GM19035 (cell line): Measurements from ENCODE around the gene ACP5.
A peak's percentile ranks its signal among the peaks of the same experiment; 100 is the strongest.

Source experiments
- ATAC-seq: cut with Tn5 transposase; IDR thresholded peaks from one replicate; pipeline ENCODE4 v1.9.1; 2021; ENCODE audit not compliant: unreplicated experiment

Gene ACP5

GRCh38 chr19:11549386-11549953, 28.0 kb downstream of the ACP5 start:
- ATAC-seq = no peak

GRCh38 chr19:11547929-11548700, 29.3 kb downstream of the ACP5 start:
- no peak for ATAC-seq

GRCh38 chr19:11541238-11541637, 36.2 kb downstream of the ACP5 start:
- ATAC-seq = no peak

GRCh38 chr19:11540645-11541044, 36.8 kb downstream of the ACP5 start:
- no peak for ATAC-seq

GRCh38 chr19:11539495-11540365, 37.7 kb downstream of the ACP5 start:
- no peak for ATAC-seq

- no peak for ATAC-seq
Observed at GRCh38 chr19:11538232-11539036, 39.0 kb downstream of the ACP5 start, which contains the start of gene CNN1. TSS of gene CNN1 (plus strand) at chr19:11538851. CDS start at chr19:11538928, 77 bp downstream.

- ATAC-seq = peak; percentile 74
Observed at GRCh38 chr19:11535792-11536595, 41.5 kb downstream of the ACP5 start.

GRCh38 chr19:11534948-11535347, 42.5 kb downstream of the ACP5 start:
- ATAC-seq = no peak

- no peak for ATAC-seq
Observed at GRCh38 chr19:11534538-11534937, 42.9 kb downstream of the ACP5 start.

GRCh38 chr19:11530432-11530831, 47.0 kb downstream of the ACP5 start:
- ATAC-seq = no peak

- ATAC-seq = peak; percentile 95
Observed at GRCh38 chr19:11528551-11529341, 48.7 kb downstream of the ACP5 start, which contains the start of gene ECSIT. TSS of gene ECSIT (minus strand) at chr19:11529134. CDS start at chr19:11519170, 9,964 bp downstream.
